SK-N-SH (cell line): ENCODE data around the gene NFKB1. TPM values are rescaled to one million over a fixed set of nuclear protein-coding genes. Genes with fewer than 3 reads are reported as not detected.

Experiments used
- CTCF ChIA-PET: fragments of 300-600, 350-600 bp; formaldehyde crosslinking; extraction: SDS; loops from one replicate; lab custom pipeline; 2021; lab: Yijun Ruan, JAX
- POLR2A ChIA-PET: fragments of 350-600 bp; sonication (Branson Sonifier 250); formaldehyde crosslinking; extraction: SDS; loops from one replicate; lab custom pipeline; 2020; ENCODE audit warnings: antibody characterized with exemption, inconsistent platforms; lab: Yijun Ruan, JAX
- DNase-seq: peaks from one replicate; pipeline ENCODE4 v3.0.0; 2012
- H2AFZ ChIP-seq: fragments of 200-600 bp; sonication (generic); 2 replicates; pipeline ENCODE4 v1.8.1; 2016; ENCODE audit warnings: antibody characterized with exemption, mild to moderate bottlenecking, low read depth
- H3F3A ChIP-seq: fragments of 200-600 bp; sonication (generic); replicated peaks from 2 replicates; pipeline ENCODE3; 2016; ENCODE audit warnings: antibody characterized with exemption, mild to moderate bottlenecking; ENCODE audit not compliant: insufficient read depth
- H3K27ac ChIP-seq, 2 experiments: fragments of 200-500 bp in 1 of 2; fragments of 200-600 bp in 1 of 2; sonication (Bioruptor generic) in 1 of 2; sonication (generic), shearing (Covaris generic) in 1 of 2; 2 replicates each; pipeline versions ENCODE4 v1.5.1 to v1.6.1; 2014 to 2016; ENCODE audit warnings: low read depth in 2 of 2, inconsistent platforms in 1 of 2, low read length in 1 of 2, mild to moderate bottlenecking in 1 of 2, mixed read lengths in 1 of 2
- H3K27me3 ChIP-seq: fragments of 200-600 bp; sonication (generic), shearing (Covaris generic); 2 replicates; pipeline ENCODE4 v1.6.1; 2016; ENCODE audit warnings: mixed run types; ENCODE audit not compliant: insufficient read depth
- H3K36me3 ChIP-seq, 2 experiments: fragments of 200-500 bp in 1 of 2; fragments of 200-600 bp in 1 of 2; sonication (Bioruptor generic) in 1 of 2; sonication (generic) in 1 of 2; replicated peaks in 1 of 2; 2 replicates each; pipeline versions ENCODE3 to v1.5.1; 2014 to 2016; ENCODE audit warnings: low read length in 1 of 2, mild to moderate bottlenecking in 1 of 2; ENCODE audit not compliant: insufficient read depth in 2 of 2, control insufficient read depth in 1 of 2
- H3K4me1 ChIP-seq, 2 experiments: fragments of 200-500 bp in 1 of 2; fragments of 200-600 bp in 1 of 2; sonication (Bioruptor generic) in 1 of 2; sonication (generic), shearing (Covaris generic) in 1 of 2; 2 replicates each; pipeline versions ENCODE4 v1.5.1 to v1.6.1; 2014 to 2016; ENCODE audit warnings: low read depth in 1 of 2, low read length in 1 of 2, mixed run types in 1 of 2; ENCODE audit not compliant: insufficient read depth in 2 of 2, control insufficient read depth in 1 of 2
- H3K4me2 ChIP-seq: fragments of 200-600 bp; sonication (generic), shearing (Covaris generic); 2 replicates; pipeline ENCODE4 v1.6.1; 2017; ENCODE audit warnings: mixed run types
- H3K4me3 ChIP-seq, 2 experiments: fragments of 200-500 bp in 1 of 2; fragments of 200-600 bp in 1 of 2; sonication (Bioruptor generic) in 1 of 2; sonication (generic), shearing (Covaris generic) in 1 of 2; 2 replicates each; pipeline versions ENCODE4 v1.5.1 to v1.8.1; 2014 to 2016; ENCODE audit warnings: low read depth in 2 of 2, inconsistent platforms in 1 of 2, low read length in 1 of 2, mild to moderate bottlenecking in 1 of 2, mixed read lengths in 1 of 2, moderate library complexity in 1 of 2
- H3K79me2 ChIP-seq: fragments of 200-600 bp; sonication (generic); 2 replicates; pipeline ENCODE4 v1.8.1; 2017; ENCODE audit warnings: mild to moderate bottlenecking; ENCODE audit not compliant: insufficient read depth
- H3K9ac ChIP-seq: fragments of 200-600 bp; sonication (generic); 2 replicates; pipeline ENCODE4 v1.6.1; 2017; ENCODE audit warnings: mixed run types
- H3K9me2 ChIP-seq: fragments of 200-600 bp; sonication (generic); 2 replicates; pipeline ENCODE4 v1.6.1; 2017; ENCODE audit warnings: mixed run types
- H3K9me3 ChIP-seq: fragments of 200-600 bp; sonication (generic); 2 replicates; pipeline ENCODE4 v1.6.1; 2017; ENCODE audit warnings: mixed run types, mild to moderate bottlenecking, moderate library complexity
- H4K20me1 ChIP-seq: fragments of 200-600 bp; sonication (generic); 2 replicates; pipeline ENCODE4 v1.6.1; 2017; ENCODE audit warnings: mild to moderate bottlenecking, mixed run types; ENCODE audit not compliant: insufficient read depth
- CHD2 ChIP-seq: fragments of 150-350 bp; IDR thresholded peaks from 2 replicates; pipeline ENCODE4 v1.6.1; 2018; ENCODE audit warnings: low read length; ENCODE audit not compliant: partially characterized antibody
- FOXJ3 ChIP-seq: sonication (generic); formaldehyde crosslinking; IDR thresholded peaks from 2 replicates; pipeline ENCODE4 v1.5.1; 2020; ENCODE audit warnings: mild to moderate bottlenecking, missing genetic modification reagents
- GABPA ChIP-seq: IDR thresholded peaks from 2 replicates; pipeline ENCODE4 v1.4.0; 2012; ENCODE audit warnings: low read depth, mild to moderate bottlenecking
- GATA2 ChIP-seq: sonication (generic); formaldehyde crosslinking; IDR thresholded peaks from 2 replicates; pipeline ENCODE4 v1.5.0; 2020; ENCODE audit warnings: mild to moderate bottlenecking, missing genetic modification reagents
- MXI1 ChIP-seq: IDR thresholded peaks from 2 replicates; pipeline ENCODE4 v1.6.1; 2012; ENCODE audit warnings: mild to moderate bottlenecking, low read depth, low read length, improper control_type of control experiment
- RAD21 ChIP-seq: IDR thresholded peaks from 2 replicates; pipeline ENCODE4 v1.6.1; 2012; ENCODE audit warnings: mild to moderate bottlenecking, low read length
- RCOR1 ChIP-seq: fragments of 150-350 bp; IDR thresholded peaks from 2 replicates; pipeline ENCODE4 v1.6.1; 2017; ENCODE audit warnings: antibody characterized with exemption, low read length
- RXRA ChIP-seq: IDR thresholded peaks from 2 replicates; pipeline ENCODE4 v1.4.0; 2012; ENCODE audit warnings: low read depth, mild to moderate bottlenecking, borderline replicate concordance
- SMC3 ChIP-seq: IDR thresholded peaks from 2 replicates; pipeline ENCODE4 v1.6.1; 2012; ENCODE audit warnings: low read depth, low read length, improper control_type of control experiment
- TAF1 ChIP-seq: IDR thresholded peaks from 2 replicates; pipeline ENCODE4 v1.6.1; 2012; ENCODE audit warnings: low read depth, mild to moderate bottlenecking, low read length, moderate library complexity, borderline replicate concordance
- WGBS: methylation state at CpG from one replicate; pipeline ENCODE4 v1.1.6; 2017; ENCODE audit warnings: low lambda C conversion rate; 5-methylcytosine and 5-hydroxymethylcytosine counted together
- polyA plus RNA-seq, 3 experiments: library from polyadenylated mRNA; depleted of rRNA; stranded (reverse); fragments of >200 nt; gene quantifications; 2 replicates each; pipeline ENCODE4 v1.2.3, GENCODE V29; 2012
- TF ChIP-seq, protein P1 (sequence below): fragments of 150-350 bp; IDR thresholded peaks from 2 replicates; pipeline ENCODE4 v1.6.1; 2016; ENCODE audit warnings: mild to moderate bottlenecking, low read depth, low read length
- TF ChIP-seq, protein P2 (sequence below): fragments of 150-350 bp; IDR thresholded peaks from 2 replicates; pipeline ENCODE4 v1.6.1; 2017; ENCODE audit warnings: antibody characterized with exemption, low read length, low read depth, borderline replicate concordance
- TF ChIP-seq, protein P3 (sequence below): IDR thresholded peaks from 2 replicates; pipeline ENCODE4 v1.4.0; 2012; ENCODE audit warnings: low read depth
- TF ChIP-seq, protein P4 (sequence below): fragments of 200-600 bp; sonication (generic); IDR thresholded peaks from 2 replicates; pipeline ENCODE4 v1.6.1; 2017; ENCODE audit warnings: antibody characterized with exemption, mild to moderate bottlenecking, moderate library complexity
- TF ChIP-seq, protein P5 (sequence below): IDR thresholded peaks from 2 replicates; pipeline ENCODE4 v1.6.1; 2012; ENCODE audit warnings: mild to moderate bottlenecking, low read depth, low read length, moderate library complexity

Gene NFKB1
- polyA plus RNA-seq, 1 of the 3 experiments (the other 2 are of a cell fraction), result 14.1 TPM

DNA sequence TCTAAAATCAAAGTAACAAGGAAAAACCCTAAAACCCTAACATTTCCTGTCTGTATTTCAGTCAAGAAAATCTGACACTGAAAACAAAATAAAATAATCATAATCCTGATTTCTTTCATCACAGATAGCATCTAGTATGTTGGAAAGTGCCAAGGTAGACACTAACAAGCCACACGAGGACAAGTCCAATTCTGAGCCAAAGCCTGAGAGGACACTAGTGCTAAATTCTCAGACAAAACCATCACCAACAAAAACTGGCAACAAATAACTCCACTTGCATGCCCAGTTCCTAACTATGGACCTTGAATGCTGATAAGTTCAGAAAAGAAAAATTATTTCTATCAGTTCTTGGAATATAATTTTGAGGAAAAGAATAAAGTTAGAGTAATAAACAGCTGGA lies 146.0 kb downstream of the NFKB1 start:
- no peak for DNase-seq
- Histone ChIP-seq H3K79me2 (no peaks in the 10 kb centered on the region), H3K9me3 (0 out of 2 replicates have a peak, but pooled peaks cover 5% of the 10 kb centered on the region), H3K27ac (no peak overlapping the region), H3K9me2 (no peaks in the 10 kb centered on the region), H3K36me3 (peaks cover 26 to 42% of the 10 kb centered on the region in 2 experiments), H3K4me3 (no peak overlapping the region), H4K20me1 (no peaks in the 10 kb centered on the region), H3K4me1 (no peaks in the 10 kb centered on the region), H3K9ac (no peak overlapping the region), H3K4me2 (no peak overlapping the region), H3K27me3 (no peaks in the 10 kb centered on the region), H2AFZ (no peak overlapping the region), H3F3A (peaks cover 4% of the 10 kb centered on the region)
- ChIA-PET POLR2A (no interaction called here), CTCF (no interaction called here)
- WGBS, result 91% methylated on average over 1 of the region's 1 CpG
- TF ChIP-seq RAD21 (no peak), CHD2 (no peak), SMC3 (no peak), RXRA (no peak), TAF1 (no peak), GABPA (no peak)
- TF ChIP-seq, protein P1, sequence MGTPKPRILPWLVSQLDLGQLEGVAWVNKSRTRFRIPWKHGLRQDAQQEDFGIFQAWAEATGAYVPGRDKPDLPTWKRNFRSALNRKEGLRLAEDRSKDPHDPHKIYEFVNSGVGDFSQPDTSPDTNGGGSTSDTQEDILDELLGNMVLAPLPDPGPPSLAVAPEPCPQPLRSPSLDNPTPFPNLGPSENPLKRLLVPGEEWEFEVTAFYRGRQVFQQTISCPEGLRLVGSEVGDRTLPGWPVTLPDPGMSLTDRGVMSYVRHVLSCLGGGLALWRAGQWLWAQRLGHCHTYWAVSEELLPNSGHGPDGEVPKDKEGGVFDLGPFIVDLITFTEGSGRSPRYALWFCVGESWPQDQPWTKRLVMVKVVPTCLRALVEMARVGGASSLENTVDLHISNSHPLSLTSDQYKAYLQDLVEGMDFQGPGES, result no peak
- TF ChIP-seq, protein P2, sequence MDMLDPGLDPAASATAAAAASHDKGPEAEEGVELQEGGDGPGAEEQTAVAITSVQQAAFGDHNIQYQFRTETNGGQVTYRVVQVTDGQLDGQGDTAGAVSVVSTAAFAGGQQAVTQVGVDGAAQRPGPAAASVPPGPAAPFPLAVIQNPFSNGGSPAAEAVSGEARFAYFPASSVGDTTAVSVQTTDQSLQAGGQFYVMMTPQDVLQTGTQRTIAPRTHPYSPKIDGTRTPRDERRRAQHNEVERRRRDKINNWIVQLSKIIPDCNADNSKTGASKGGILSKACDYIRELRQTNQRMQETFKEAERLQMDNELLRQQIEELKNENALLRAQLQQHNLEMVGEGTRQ, result no peak
- TF ChIP-seq, protein P3, sequence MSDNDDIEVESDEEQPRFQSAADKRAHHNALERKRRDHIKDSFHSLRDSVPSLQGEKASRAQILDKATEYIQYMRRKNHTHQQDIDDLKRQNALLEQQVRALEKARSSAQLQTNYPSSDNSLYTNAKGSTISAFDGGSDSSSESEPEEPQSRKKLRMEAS, result no peak
- TF ChIP-seq, protein P4, sequence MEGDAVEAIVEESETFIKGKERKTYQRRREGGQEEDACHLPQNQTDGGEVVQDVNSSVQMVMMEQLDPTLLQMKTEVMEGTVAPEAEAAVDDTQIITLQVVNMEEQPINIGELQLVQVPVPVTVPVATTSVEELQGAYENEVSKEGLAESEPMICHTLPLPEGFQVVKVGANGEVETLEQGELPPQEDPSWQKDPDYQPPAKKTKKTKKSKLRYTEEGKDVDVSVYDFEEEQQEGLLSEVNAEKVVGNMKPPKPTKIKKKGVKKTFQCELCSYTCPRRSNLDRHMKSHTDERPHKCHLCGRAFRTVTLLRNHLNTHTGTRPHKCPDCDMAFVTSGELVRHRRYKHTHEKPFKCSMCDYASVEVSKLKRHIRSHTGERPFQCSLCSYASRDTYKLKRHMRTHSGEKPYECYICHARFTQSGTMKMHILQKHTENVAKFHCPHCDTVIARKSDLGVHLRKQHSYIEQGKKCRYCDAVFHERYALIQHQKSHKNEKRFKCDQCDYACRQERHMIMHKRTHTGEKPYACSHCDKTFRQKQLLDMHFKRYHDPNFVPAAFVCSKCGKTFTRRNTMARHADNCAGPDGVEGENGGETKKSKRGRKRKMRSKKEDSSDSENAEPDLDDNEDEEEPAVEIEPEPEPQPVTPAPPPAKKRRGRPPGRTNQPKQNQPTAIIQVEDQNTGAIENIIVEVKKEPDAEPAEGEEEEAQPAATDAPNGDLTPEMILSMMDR, result no peak

DNA sequence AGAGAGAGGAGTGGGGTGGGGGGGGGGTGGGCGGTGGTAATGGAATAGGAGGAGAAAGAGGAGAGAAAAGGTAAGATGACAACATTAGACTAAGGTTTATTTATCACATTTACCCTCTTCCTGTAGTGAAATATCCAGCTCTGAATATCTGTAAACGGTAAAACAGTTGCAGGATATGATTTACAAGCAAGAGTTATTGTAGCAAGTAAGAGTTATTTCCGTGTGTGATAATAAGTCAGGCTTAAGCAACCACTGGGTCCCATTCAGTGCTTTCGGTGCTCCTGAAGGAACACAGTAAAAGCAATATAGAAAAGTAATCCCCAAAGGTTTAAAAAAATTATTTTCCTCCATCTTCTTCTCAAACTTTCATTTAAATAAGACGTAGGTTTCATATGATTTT lies 156.0 kb downstream of the NFKB1 start:
- POLR2A ChIA-PET, result no interaction called here
- CTCF ChIA-PET, result interaction anchor here (1.0 kb wide), 1 partner anchor 17 kb away, joined by 3 read pairs; no protein-coding TSS in a partner anchor
- DNase-seq, result no peak
- Histone ChIP-seq H3K4me3 (no peak overlapping the region), H3F3A (no peaks in the 10 kb centered on the region), H4K20me1 (no peaks in the 10 kb centered on the region), H3K4me2 (no peak overlapping the region), H3K4me1 (no peaks in the 10 kb centered on the region), H3K36me3 (peaks cover 6 to 10% of the 10 kb centered on the region in 2 experiments), H2AFZ (no peak overlapping the region), H3K27ac (no peak overlapping the region), H3K9ac (no peak overlapping the region), H3K9me3 (no peaks in the 10 kb centered on the region), H3K79me2 (no peaks in the 10 kb centered on the region), H3K27me3 (no peaks in the 10 kb centered on the region), H3K9me2 (no peaks in the 10 kb centered on the region)
- 77% methylated on average over 5 of the region's 5 CpGs for WGBS
- TF ChIP-seq, protein P2, result no peak
- TF ChIP-seq, protein P5, sequence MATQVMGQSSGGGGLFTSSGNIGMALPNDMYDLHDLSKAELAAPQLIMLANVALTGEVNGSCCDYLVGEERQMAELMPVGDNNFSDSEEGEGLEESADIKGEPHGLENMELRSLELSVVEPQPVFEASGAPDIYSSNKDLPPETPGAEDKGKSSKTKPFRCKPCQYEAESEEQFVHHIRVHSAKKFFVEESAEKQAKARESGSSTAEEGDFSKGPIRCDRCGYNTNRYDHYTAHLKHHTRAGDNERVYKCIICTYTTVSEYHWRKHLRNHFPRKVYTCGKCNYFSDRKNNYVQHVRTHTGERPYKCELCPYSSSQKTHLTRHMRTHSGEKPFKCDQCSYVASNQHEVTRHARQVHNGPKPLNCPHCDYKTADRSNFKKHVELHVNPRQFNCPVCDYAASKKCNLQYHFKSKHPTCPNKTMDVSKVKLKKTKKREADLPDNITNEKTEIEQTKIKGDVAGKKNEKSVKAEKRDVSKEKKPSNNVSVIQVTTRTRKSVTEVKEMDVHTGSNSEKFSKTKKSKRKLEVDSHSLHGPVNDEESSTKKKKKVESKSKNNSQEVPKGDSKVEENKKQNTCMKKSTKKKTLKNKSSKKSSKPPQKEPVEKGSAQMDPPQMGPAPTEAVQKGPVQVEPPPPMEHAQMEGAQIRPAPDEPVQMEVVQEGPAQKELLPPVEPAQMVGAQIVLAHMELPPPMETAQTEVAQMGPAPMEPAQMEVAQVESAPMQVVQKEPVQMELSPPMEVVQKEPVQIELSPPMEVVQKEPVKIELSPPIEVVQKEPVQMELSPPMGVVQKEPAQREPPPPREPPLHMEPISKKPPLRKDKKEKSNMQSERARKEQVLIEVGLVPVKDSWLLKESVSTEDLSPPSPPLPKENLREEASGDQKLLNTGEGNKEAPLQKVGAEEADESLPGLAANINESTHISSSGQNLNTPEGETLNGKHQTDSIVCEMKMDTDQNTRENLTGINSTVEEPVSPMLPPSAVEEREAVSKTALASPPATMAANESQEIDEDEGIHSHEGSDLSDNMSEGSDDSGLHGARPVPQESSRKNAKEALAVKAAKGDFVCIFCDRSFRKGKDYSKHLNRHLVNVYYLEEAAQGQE, result no peak
- TF ChIP-seq RXRA (no peak), RCOR1 (no peak), MXI1 (no peak), GATA2 (CRISPR knock-in tag) (no peak), FOXJ3 (CRISPR knock-in tag) (no peak)
- TF ChIP-seq, protein P1, result no peak
